Esophagus squamous epithelium (tissue), 4 donors: ENCODE results near the gene DPYSL4.

Source experiments
- CTCF ChIP-seq, 6 experiments: fragments of 450-650 bp in 4 of 6; fragments of 200-600 bp in 2 of 6; sonication (generic) in 2 of 6; IDR thresholded peaks; one replicate each; pipeline ENCODE4 v1.5.1; 2016 to 2019; ENCODE audit warnings: antibody characterized with exemption in 6 of 6, mild to moderate bottlenecking in 4 of 6, moderate library complexity in 4 of 6
- POLR2A ChIP-seq, 4 donors: fragments of 450-650 bp; IDR thresholded peaks; one replicate each; pipeline ENCODE4 v1.6.1; 2017; ENCODE audit warnings: antibody characterized with exemption in 4 of 4, mild to moderate bottlenecking in 4 of 4, moderate library complexity in 3 of 4

GRCh38 chr10:132172091-132173066, 14.4 kb upstream of the DPYSL4 start:
- TF ChIP-seq CTCF (IDR thresholded peaks at IDR 0.05): no peak
- TF ChIP-seq POLR2A (IDR thresholded peaks at IDR 0.05): no peak
